ENCODE data around the gene PCDHA1.

DNA sequence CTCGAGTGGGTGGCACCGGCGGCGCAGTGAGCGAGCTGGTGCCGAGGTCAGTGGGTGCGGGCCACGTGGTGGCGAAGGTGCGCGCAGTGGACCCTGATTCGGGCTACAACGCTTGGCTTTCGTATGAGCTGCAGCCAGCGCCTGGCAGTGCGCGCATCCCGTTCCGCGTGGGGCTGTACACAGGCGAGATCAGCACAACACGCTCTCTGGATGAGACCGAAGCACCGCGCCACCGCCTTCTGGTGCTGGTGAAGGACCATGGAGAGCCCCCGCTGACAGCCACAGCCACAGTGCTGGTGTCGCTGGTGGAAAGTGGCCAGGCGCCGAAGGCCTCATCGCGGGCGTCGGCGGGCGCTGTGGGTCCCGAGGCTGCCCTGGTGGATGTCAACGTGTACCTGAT lies 37.5 kb downstream of the PCDHA1 start:
- TF ChIP-seq MEF2D (CRISPR knock-in tag; IDR thresholded peaks at IDR 0.05) = no peak
- TF ChIP-seq ZNF788 (CRISPR knock-in tag; IDR thresholded peaks at IDR 0.05; ENCODE audit: borderline replicate concordance) = no peak
- TF ChIP-seq PTBP1 (IDR thresholded peaks at IDR 0.05; ENCODE audit: low read depth, low read length, poor library complexity, severe bottlenecking) = no peak
- TF ChIP-seq BHLHE40 (IDR thresholded peaks at IDR 0.05; ENCODE audit: low read length) = no peak
- no peak for TF ChIP-seq TAF1 (CRISPR knock-in tag; IDR thresholded peaks at IDR 0.05)
- TF ChIP-seq, protein P1, sequence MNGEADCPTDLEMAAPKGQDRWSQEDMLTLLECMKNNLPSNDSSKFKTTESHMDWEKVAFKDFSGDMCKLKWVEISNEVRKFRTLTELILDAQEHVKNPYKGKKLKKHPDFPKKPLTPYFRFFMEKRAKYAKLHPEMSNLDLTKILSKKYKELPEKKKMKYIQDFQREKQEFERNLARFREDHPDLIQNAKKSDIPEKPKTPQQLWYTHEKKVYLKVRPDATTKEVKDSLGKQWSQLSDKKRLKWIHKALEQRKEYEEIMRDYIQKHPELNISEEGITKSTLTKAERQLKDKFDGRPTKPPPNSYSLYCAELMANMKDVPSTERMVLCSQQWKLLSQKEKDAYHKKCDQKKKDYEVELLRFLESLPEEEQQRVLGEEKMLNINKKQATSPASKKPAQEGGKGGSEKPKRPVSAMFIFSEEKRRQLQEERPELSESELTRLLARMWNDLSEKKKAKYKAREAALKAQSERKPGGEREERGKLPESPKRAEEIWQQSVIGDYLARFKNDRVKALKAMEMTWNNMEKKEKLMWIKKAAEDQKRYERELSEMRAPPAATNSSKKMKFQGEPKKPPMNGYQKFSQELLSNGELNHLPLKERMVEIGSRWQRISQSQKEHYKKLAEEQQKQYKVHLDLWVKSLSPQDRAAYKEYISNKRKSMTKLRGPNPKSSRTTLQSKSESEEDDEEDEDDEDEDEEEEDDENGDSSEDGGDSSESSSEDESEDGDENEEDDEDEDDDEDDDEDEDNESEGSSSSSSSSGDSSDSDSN (CRISPR knock-in tag; IDR thresholded peaks at IDR 0.05) = no peak
- TF ChIP-seq, protein P2, sequence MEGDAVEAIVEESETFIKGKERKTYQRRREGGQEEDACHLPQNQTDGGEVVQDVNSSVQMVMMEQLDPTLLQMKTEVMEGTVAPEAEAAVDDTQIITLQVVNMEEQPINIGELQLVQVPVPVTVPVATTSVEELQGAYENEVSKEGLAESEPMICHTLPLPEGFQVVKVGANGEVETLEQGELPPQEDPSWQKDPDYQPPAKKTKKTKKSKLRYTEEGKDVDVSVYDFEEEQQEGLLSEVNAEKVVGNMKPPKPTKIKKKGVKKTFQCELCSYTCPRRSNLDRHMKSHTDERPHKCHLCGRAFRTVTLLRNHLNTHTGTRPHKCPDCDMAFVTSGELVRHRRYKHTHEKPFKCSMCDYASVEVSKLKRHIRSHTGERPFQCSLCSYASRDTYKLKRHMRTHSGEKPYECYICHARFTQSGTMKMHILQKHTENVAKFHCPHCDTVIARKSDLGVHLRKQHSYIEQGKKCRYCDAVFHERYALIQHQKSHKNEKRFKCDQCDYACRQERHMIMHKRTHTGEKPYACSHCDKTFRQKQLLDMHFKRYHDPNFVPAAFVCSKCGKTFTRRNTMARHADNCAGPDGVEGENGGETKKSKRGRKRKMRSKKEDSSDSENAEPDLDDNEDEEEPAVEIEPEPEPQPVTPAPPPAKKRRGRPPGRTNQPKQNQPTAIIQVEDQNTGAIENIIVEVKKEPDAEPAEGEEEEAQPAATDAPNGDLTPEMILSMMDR (CRISPR knock-in tag; IDR thresholded peaks at IDR 0.05) = no peak
- no peak for TF ChIP-seq SMC3 (IDR thresholded peaks at IDR 0.05; ENCODE audit: low read length)
